ENCODE measurements around the gene KRT16.
"Not testable (repeated sequence)": the region's sequence is repeated elsewhere in the genome, so short reads cannot be mapped to it uniquely, and the experiment has no call there.

The KRT16 gene

DNA sequence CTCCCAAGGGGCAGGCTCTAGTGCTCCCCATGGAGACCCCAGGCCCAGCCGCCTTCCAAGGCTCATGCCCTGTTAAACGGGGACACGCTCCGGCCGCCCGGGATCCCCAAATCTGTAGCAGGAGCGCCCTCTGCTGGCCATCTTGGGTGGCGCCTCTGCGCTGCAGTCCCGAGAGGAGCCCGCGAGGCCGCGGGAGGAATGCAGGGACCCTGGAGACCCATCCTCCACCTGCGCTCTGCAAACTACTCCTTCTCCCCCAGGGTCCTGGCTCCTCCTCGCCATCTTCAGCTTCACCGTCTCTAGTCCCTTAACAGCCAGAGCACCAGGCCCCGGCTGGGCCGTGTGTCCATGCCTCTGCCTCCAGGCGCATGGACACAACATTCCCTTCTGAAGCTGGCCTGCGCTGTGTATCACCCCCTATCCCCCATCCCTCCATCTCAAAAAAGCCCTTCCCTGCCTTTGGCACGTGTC, 35.4 kb upstream of the KRT16 start:
- DNase-seq (ENCODE audit: low spot score), result peak; percentile 65

DNA sequence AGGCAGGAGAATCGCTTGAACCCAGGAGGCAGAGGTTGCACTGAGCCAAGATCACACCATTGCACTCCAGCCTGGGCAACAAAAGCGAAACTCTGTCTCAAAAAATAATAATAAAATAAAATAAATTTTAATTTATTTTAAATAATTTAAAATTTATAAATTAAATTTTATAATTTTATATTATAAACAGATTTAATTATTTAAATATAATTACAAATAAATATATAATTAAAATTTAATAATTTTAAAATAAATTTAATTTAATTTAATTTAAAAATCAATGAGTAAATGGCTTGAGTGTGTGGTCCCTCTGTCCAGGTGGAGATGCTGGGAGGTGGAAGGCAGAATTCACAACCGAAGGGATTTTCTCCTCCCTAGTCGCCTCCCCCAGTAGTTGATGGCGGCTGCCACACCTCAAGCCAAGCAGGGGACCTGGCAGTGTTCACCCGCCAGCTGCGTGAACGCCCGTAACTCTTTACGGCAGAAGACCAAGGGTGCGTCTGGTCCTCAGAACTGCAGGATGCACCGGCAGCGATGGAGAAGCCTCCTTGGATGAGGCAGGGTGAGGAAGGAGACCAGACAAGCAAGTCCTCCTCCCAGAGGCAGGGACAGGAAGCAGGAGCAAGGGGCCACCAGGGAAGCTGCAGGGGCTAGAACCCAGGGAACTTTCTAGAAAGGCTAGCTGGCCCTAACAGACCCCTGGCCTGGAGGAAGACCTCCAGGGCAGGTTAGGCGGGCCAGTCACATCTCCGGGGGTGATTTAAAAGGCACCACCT, 34.7 kb upstream of the KRT16 start:
- DNase-seq (ENCODE audit: low spot score), result no peak

DNA sequence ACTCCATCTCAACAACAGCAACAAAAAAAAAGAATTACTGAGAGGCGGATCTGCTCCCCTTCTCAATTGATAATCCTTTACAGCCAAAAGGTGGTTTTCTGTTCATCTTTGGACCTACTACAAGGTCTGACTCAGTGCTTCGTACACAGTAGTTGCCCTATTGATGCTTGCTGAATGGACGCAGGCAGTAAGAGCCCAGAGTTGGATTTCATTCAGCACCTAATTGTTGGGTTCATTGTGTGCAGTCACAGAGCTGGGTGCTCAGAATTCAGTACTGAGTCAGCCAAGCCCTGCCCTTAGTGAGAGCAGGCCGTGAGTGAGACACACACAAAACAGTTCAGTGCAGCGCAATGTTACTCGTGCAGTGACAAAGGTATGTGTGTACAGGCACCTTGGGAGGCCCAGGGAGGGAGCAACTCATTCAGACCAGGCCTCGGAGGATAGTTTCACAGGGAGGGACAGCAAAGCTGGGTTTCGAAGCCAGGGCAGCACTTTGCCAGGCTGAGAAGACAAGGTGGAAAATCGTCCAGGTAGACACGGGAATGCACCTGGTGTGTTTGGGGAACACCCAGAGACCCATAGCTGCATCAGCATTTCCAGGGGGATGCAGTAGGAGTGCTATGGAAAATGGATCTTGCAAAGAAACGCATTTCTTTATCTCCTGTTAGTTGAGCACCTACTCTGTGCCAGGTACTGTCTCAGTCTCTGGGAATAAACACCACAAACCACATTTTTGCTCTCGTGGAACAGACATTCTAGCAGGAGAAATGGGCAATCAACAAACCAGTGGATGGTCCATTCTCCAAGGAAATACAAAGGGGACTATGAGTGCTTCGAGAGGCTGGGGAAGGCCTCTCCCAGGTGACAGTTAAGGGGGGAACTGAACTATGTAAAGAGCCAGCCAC, 29.9 kb upstream of the KRT16 start:
- DNase-seq (ENCODE audit: low spot score), result no peak

DNA sequence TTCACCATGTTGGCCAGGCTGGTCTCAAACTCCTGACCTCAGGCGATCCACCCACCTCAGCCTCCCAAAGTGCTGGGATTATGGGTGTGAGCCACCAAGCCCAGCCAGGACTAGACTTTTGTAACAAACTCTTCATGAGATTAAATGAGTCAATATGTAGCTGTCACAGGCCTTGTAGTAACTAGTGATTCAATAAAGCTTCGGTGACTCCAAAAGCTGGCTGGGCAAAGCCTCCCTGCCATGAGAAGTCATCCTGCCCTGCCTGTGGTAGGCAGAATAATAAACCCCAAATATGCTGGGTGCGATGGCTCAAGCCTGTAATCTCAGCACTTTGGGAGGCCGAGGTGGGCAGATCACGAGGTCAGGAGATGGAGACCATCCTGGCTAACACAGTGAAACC, 28.0 kb upstream of the KRT16 start:
- not testable (repeated sequence) for DNase-seq (ENCODE audit: low spot score)

- DNase-seq (ENCODE audit: low spot score), result no peak
Measured at GRCh38 chr17:41639492-41640473, 27.2 kb upstream of the KRT16 start.

DNA sequence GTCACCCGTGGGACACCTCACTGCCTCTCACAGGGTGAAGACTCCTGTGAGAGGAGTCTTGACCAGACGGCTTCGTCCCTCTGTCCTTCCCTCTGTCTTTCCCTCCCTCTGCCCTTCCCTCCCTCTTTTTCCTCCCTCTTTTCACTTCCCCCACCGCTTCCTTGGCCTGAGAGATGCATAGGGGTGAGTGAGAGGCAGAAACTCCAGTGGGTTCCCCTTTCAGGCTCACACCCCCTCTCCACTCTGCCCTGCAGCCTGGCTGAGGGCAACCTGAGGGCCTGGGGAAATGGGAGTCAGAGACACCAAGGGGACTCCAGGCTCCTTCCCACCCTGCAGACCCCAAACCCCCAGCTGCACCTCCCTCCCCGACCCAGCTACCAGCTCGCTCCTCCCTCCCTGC, 26.4 kb upstream of the KRT16 start:
- DNase-seq (ENCODE audit: low spot score), result no peak

GRCh38 chr17:41638194-41638593, 25.6 kb upstream of the KRT16 start:
- no peak for DNase-seq (ENCODE audit: low spot score)

DNA sequence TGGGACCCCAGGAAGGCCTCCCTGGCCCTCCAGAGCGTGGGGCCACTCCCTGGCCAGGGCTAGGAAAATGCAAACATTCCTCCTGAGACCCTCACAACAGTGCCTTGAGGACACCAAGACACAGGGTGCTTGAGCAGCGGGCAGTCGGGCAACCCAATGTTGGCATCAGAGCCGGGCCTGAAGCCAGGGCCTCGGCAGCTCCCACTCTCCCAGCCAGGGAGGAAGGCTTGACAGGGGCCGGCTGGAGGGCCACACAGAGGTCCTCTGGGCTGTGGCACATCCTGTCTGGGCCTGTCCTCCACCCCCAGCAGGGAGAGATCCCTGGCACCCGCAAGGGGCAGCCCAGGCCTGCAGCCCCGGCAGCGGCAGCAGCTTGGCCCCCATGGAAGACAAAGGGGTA, 24.1 kb upstream of the KRT16 start:
- no peak for DNase-seq (ENCODE audit: low spot score)

DNA sequence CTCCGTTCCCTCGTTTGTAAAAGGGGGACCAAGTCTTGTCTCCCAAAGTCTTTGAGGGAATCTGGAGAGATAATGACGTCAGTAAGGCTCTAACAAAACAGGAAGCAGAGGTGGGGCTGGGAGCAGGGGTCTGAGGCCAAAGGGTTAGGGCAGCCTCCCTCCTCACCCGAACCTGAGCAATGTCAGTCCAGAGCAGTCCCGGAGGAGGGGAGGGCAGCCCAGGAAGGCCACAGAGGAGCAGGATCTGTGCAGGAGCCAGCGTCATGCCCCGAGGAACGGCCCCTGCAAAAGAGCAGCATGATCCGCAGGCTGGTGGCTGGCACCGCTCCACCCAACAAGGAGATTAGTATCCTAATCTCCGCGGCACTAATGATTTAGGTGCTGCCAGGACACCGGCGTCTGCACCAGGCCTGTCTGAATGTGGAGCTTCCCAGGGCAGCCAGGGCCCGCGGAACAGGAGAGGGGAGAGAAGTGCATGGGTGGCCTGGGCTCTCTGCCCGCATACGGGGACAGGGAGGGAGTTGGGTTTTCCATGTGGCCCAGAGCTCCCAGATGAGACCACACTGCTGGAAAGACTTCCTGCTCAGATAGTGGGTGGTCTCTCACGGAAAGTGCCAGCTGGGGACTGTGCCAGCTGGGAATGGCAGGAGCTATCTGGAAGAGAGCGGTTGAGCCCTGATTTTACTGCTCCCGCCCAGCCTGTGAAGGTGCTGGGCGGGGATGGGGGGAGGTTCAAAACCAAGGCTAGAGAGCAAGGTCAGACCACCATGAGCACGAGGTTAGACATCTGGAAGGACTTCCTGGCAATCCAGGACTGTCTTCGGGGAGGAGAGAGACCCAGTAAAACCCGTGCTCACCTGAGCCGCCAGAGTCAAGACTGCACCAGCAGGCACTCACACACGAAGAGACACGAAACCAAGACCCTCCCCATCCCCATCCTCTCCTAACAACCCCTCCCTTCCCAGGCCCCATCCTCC, 22.8 kb upstream of the KRT16 start:
- DNase-seq (ENCODE audit: low spot score), result no peak

GRCh38 chr17:41634639-41635038, 22.1 kb upstream of the KRT16 start:
- DNase-seq (ENCODE audit: low spot score), result no peak

- no peak for DNase-seq (ENCODE audit: low spot score)
Measured at GRCh38 chr17:41633556-41634199, 21.1 kb upstream of the KRT16 start.

GRCh38 chr17:41632482-41633105, 20.0 kb upstream of the KRT16 start:
- DNase-seq (ENCODE audit: low spot score), result no peak

GRCh38 chr17:41631898-41632285, 19.3 kb upstream of the KRT16 start:
- no peak for DNase-seq (ENCODE audit: low spot score)

DNA sequence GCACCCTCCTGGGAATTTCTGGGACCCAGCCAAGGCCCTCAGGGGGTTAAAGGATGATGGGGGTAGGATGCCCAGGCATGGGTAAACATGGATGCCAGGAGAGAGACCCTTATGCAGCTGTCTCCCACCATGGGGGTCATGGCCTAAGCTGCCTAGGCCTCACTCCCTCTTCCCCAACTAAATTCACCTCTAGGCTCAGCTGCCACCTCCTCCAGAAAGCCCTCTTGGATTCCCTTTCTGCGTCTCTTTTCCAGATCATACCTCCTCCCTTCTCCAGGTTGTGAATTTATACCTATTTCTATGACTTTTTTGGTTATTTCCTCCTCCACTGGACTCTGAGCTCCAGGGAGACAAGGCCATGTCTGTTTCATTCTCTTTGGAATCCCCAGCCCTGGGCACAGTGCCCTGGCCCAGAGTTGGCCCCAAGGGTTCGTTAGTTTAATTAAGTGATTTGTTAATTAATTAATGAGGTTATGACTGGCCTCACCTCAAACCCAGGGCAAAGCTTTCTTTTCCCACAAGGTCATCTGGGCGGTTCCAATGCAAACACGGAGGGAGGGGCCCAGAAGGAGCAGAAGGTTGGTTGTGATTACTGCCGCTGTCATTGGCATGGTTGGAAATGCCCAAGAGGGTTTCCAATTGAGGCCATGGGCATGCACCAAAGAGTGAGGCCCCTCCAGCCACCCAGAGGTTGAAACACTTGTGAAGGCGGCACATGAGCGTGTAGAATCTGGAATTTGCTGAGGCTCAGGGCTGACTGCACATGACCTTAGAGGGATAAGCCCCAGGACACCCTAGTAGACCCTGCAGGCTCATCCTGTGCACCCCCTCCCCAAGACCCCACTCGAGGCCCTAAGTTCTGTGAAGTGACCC, 18.7 kb upstream of the KRT16 start:
- no peak for DNase-seq (ENCODE audit: low spot score)

DNA sequence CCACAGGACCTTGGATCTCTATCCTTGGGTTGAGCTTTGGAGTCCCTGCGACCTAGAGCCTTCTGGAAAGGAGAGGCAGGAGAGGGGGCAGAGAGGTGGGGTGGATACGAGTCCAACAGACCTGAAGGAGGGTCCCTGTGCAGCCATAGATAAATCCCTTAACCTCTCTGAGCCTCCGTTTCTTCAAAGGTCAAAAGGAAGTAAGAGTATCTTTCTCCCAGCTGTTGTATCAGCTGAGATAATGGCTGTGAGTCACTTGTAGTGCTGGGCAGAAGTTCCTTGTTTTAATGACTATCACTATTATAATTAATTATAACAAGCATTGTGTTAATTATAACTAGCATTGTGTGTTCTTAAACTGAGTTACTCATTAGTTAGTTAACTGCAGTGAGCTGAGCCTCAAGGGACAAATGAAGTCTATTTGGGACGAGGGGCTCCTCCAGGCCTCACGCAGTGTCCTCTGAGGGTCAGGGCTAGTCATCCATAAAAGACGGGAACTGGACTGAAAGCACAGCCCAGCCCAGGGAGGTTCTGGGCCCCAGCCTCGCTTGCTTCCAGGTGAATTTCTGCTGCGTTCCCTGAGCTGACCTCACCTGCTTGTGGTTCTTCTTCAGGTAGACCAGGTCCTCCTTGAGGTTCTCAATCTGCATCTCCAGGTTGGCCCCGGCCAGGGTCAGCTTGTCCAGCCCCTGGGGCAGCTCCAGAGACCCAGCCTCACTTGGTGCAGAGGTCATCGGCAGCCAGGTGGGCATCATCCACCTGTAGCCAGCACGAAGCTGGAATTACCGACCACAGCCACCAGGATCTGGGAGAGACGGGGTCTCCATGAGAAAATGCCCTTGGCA, 17.5 kb upstream of the KRT16 start:
- DNase-seq (ENCODE audit: low spot score), result no peak

DNA sequence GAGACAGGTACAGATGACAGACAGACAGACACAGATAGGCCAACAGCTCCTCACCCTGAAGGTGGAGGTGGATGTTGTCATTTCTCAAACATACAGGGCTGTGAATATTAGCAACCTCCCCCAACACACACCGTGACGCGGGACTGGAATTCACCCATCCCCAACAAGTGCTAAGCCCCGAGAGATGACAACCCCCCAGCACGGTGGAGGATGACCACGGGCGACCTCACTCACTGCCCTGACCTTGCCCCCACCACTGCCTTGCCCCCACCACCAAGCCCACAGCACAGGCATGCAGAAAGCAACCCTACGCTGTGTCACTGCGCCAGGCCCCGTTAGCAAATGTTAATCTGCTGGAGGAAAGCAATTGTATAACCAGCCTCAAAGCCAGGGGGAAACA, 16.7 kb upstream of the KRT16 start:
- DNase-seq (ENCODE audit: low spot score), result no peak

DNA sequence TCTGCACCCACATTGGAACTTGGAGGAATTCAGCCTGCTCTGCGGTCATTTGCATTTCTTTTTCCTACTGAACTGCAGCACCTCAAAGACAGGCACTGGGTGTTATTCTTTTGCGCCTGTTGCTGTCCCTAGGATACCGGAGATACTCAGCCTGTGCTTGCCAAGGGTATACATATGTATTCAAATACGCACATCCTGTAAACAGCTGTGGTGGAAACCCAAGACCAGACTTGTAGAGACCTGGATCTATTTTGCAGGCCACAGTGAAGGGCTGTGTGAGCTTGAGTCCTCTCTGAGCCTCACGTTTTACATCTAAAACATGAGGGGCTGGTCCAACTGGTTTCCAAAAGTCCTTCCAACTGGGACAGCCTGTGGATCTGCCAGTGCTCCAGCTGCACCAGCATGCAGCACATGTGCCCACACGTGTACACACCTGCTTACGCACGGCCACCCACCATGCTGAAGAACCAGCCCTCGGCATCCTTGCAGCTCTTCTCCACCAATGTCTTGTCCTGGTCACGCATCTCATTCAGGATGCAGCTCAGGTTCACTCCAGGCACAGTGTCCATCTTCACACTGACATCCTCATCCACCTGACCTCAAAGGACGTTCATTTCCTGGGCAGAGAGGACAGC, 16.2 kb upstream of the KRT16 start:
- not testable (repeated sequence) for DNase-seq (ENCODE audit: low spot score)

All from globus pallidus (tissue), 1 donor.